HepG2 (cell line): ENCODE results near the gene MTO1. TPM values are rescaled to one million over a fixed set of nuclear protein-coding genes. Genes with fewer than 3 reads are reported as not detected.

Experiments
- AGO2 ChIP-seq: fragments of 200-400 bp; formaldehyde crosslinking; optimal IDR thresholded peaks from 2 replicates; pipeline ENCODE3; 2017; ENCODE audit warnings: mild to moderate bottlenecking, low read depth, low read length, moderate library complexity
- ATF7-NPFF ChIP-seq: sonication (generic); formaldehyde crosslinking; IDR thresholded peaks from 2 replicates; pipeline ENCODE4 v1.8.1; 2023; ENCODE audit warnings: mild to moderate bottlenecking, low read depth, missing genetic modification reagents, moderate library complexity
- MAZ ChIP-seq, 2 experiments: sonication (generic) in 1 of 2; formaldehyde crosslinking in 1 of 2; IDR thresholded peaks; 2 replicates each; pipeline versions ENCODE4 v1.5.0 to v1.6.1; 2012 to 2020; ENCODE audit warnings: low read depth in 2 of 2, mild to moderate bottlenecking in 2 of 2, borderline replicate concordance in 1 of 2, improper control_type of control experiment in 1 of 2, low read length in 1 of 2, missing genetic modification reagents in 1 of 2, moderate library complexity in 1 of 2
- SP2 ChIP-seq: sonication (generic); formaldehyde crosslinking; IDR thresholded peaks from 2 replicates; pipeline ENCODE4 v1.5.1; 2020; ENCODE audit warnings: mild to moderate bottlenecking, missing genetic modification reagents
- SRSF4 ChIP-seq: fragments of 200-400 bp; formaldehyde crosslinking; IDR thresholded peaks from one replicate; pipeline ENCODE4 v1.6.1; 2018; ENCODE audit warnings: mild to moderate bottlenecking, low read depth, low read length, moderate library complexity; ENCODE audit not compliant: poor library complexity, severe bottlenecking
- ZFP82 ChIP-seq: sonication (generic); formaldehyde crosslinking; IDR thresholded peaks from 2 replicates; pipeline ENCODE4 v1.5.1; 2020; ENCODE audit warnings: mild to moderate bottlenecking, missing genetic modification reagents, borderline replicate concordance
- ZNF33B ChIP-seq: sonication (generic); formaldehyde crosslinking; IDR thresholded peaks from 2 replicates; pipeline ENCODE4 v1.5.1; 2020; ENCODE audit warnings: mild to moderate bottlenecking, missing genetic modification reagents
- ZNF543 ChIP-seq: sonication (generic); formaldehyde crosslinking; IDR thresholded peaks from 2 replicates; pipeline ENCODE4 v1.4.0; 2020; ENCODE audit warnings: mild to moderate bottlenecking, missing genetic modification reagents
- ZNF747 ChIP-seq: sonication (generic); formaldehyde crosslinking; IDR thresholded peaks from 2 replicates; pipeline ENCODE4 v1.8.1; 2023; ENCODE audit warnings: missing genetic modification reagents, mild to moderate bottlenecking, borderline replicate concordance
- ZNF83 ChIP-seq: sonication (generic); formaldehyde crosslinking; IDR thresholded peaks from 2 replicates; pipeline ENCODE4 v1.4.0; 2020; ENCODE audit warnings: missing genetic modification reagents, mild to moderate bottlenecking, borderline replicate concordance
- ZZZ3 ChIP-seq: sonication (generic); formaldehyde crosslinking; IDR thresholded peaks from 2 replicates; pipeline ENCODE4 v1.4.0; 2020; ENCODE audit warnings: missing genetic modification reagents, mild to moderate bottlenecking, borderline replicate concordance
- polyA plus RNA-seq, 8 experiments: library from polyadenylated mRNA; depleted of rRNA in 3 of 8; stranded (reverse) in 7 of 8; unstranded in 1 of 8; fragments of >200 nt; fragmentation: Illumina TruSeq in 4 of 8; extraction: Trizol in 4 of 8; gene quantifications; 2 replicates each; pipeline versions ENCODE4 v1.2.1 to v1.2.3, GENCODE V29; 2011 to 2016; ENCODE audit warnings: low read depth in 4 of 8, missing spikeins in 1 of 8, mixed read lengths in 1 of 8; ENCODE audit not compliant: insufficient read depth in 1 of 8
- total RNA-seq, 5 experiments: library from RNA; depleted of rRNA; stranded (reverse); fragments of >200 nt; fragmentation: Illumina TruSeq; extraction: Trizol; gene quantifications; 2 replicates each; pipeline ENCODE4 v1.2.3, GENCODE V29; 2016; ENCODE audit warnings: low read depth in 1 of 5
- TF ChIP-seq, protein P1 (sequence below): IDR thresholded peaks from 2 replicates; pipeline ENCODE4 v1.6.1; 2016; ENCODE audit warnings: mild to moderate bottlenecking, missing biosample characterization, missing genetic modification reagents
- TF ChIP-seq, protein P2 (sequence below): IDR thresholded peaks from 2 replicates; pipeline ENCODE4 v1.6.1; 2018; ENCODE audit warnings: missing genetic modification reagents, mild to moderate bottlenecking, missing compliant biosample characterization
- TF ChIP-seq, protein P3 (sequence below): sonication (generic); formaldehyde crosslinking; IDR thresholded peaks from 2 replicates; pipeline ENCODE4 v1.4.0; 2020; ENCODE audit warnings: missing genetic modification reagents, borderline replicate concordance
- TF ChIP-seq, protein P4 (sequence below): sonication (generic); formaldehyde crosslinking; IDR thresholded peaks from 2 replicates; pipeline ENCODE4 v1.4.0; 2020; ENCODE audit warnings: mild to moderate bottlenecking, missing genetic modification reagents
- TF ChIP-seq, protein P5 (sequence below): sonication (generic); formaldehyde crosslinking; IDR thresholded peaks from 2 replicates; pipeline ENCODE4 v1.4.0; 2020; ENCODE audit warnings: missing genetic modification reagents

Gene MTO1
- total and polyA plus RNA-seq, 2 of the 13 experiments (the other 11 are each of a cell fraction or from before 2014, with no cell fraction given): 21.1 to 45.3 TPM

DNA sequence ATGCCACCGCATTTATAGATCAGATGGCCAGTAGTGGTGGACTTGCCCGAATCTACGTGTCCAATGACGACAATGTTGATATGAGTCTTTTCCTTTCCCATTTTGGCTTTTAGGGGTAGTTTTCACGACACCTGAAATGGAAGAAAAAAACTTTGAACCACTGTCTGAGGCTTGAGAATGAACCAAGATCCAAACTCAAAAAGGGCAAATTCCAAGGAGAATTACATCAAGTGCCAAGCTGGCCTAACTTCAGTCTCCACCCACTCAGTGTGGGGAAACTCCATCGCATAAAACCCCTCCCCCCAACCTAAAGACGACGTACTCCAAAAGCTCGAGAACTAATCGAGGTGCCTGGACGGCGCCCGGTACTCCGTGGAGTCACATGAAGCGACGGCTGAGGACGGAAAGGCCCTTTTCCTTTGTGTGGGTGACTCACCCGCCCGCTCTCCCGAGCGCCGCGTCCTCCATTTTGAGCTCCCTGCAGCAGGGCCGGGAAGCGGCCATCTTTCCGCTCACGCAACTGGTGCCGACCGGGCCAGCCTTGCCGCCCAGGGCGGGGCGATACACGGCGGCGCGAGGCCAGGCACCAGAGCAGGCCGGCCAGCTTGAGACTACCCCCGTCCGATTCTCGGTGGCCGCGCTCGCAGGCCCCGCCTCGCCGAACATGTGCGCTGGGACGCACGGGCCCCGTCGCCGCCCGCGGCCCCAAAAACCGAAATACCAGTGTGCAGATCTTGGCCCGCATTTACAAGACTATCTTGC is 58.6 kb downstream of the MTO1 start (continued):
- TF ChIP-seq SP2 (CRISPR knock-in tag): peak; percentile 49; the same call in 1 of the 2 replicates
- TF ChIP-seq, protein P1, sequence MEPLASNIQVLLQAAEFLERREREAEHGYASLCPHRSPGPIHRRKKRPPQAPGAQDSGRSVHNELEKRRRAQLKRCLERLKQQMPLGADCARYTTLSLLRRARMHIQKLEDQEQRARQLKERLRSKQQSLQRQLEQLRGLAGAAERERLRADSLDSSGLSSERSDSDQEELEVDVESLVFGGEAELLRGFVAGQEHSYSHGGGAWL: peak; percentile 9; the same call in 1 of the 2 replicates
- no peak for TF ChIP-seq ZNF33B (CRISPR knock-in tag)
- TF ChIP-seq AGO2: peak; percentile 100
- 0 out of 2 replicates have a peak, but pooled peaks have one; percentile 19 for TF ChIP-seq ZNF83 (CRISPR knock-in tag)
- TF ChIP-seq, protein P2, sequence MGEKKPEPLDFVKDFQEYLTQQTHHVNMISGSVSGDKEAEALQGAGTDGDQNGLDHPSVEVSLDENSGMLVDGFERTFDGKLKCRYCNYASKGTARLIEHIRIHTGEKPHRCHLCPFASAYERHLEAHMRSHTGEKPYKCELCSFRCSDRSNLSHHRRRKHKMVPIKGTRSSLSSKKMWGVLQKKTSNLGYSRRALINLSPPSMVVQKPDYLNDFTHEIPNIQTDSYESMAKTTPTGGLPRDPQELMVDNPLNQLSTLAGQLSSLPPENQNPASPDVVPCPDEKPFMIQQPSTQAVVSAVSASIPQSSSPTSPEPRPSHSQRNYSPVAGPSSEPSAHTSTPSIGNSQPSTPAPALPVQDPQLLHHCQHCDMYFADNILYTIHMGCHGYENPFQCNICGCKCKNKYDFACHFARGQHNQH: 0 out of 2 replicates have a peak, but pooled peaks have one; percentile 17
- TF ChIP-seq SRSF4: peak; percentile 93
- 0 out of 2 replicates have a peak, but pooled peaks have one; percentile 22 for TF ChIP-seq MAZ (IDR thresholded peaks at IDR 0.05; ENCODE audit: borderline replicate concordance, low read depth, low read length)
- no peak for TF ChIP-seq MAZ (CRISPR knock-in tag; IDR thresholded peaks at IDR 0.05; ENCODE audit: low read depth)
- TF ChIP-seq, protein P3, sequence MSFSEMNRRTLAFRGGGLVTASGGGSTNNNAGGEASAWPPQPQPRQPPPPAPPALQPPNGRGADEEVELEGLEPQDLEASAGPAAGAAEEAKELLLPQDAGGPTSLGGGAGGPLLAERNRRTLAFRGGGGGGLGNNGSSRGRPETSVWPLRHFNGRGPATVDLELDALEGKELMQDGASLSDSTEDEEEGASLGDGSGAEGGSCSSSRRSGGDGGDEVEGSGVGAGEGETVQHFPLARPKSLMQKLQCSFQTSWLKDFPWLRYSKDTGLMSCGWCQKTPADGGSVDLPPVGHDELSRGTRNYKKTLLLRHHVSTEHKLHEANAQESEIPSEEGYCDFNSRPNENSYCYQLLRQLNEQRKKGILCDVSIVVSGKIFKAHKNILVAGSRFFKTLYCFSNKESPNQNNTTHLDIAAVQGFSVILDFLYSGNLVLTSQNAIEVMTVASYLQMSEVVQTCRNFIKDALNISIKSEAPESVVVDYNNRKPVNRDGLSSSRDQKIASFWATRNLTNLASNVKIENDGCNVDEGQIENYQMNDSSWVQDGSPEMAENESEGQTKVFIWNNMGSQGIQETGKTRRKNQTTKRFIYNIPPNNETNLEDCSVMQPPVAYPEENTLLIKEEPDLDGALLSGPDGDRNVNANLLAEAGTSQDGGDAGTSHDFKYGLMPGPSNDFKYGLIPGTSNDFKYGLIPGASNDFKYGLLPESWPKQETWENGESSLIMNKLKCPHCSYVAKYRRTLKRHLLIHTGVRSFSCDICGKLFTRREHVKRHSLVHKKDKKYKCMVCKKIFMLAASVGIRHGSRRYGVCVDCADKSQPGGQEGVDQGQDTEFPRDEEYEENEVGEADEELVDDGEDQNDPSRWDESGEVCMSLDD (CRISPR knock-in tag): no peak
- 0 out of 2 replicates have a peak, but pooled peaks have one; percentile 35 for TF ChIP-seq ZZZ3 (CRISPR knock-in tag)
- no peak for TF ChIP-seq ZNF543 (CRISPR knock-in tag)
- peak; percentile 64 for TF ChIP-seq ZFP82
- TF ChIP-seq, protein P4, sequence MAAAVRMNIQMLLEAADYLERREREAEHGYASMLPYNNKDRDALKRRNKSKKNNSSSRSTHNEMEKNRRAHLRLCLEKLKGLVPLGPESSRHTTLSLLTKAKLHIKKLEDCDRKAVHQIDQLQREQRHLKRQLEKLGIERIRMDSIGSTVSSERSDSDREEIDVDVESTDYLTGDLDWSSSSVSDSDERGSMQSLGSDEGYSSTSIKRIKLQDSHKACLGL (CRISPR knock-in tag): peak; percentile 56; the same call in 1 of the 2 replicates
- no peak for TF ChIP-seq ATF7-NPFF
- 0 out of 2 replicates have a peak, but pooled peaks have one; percentile 22 for TF ChIP-seq ZNF747 (CRISPR knock-in tag)
- TF ChIP-seq, protein P5, sequence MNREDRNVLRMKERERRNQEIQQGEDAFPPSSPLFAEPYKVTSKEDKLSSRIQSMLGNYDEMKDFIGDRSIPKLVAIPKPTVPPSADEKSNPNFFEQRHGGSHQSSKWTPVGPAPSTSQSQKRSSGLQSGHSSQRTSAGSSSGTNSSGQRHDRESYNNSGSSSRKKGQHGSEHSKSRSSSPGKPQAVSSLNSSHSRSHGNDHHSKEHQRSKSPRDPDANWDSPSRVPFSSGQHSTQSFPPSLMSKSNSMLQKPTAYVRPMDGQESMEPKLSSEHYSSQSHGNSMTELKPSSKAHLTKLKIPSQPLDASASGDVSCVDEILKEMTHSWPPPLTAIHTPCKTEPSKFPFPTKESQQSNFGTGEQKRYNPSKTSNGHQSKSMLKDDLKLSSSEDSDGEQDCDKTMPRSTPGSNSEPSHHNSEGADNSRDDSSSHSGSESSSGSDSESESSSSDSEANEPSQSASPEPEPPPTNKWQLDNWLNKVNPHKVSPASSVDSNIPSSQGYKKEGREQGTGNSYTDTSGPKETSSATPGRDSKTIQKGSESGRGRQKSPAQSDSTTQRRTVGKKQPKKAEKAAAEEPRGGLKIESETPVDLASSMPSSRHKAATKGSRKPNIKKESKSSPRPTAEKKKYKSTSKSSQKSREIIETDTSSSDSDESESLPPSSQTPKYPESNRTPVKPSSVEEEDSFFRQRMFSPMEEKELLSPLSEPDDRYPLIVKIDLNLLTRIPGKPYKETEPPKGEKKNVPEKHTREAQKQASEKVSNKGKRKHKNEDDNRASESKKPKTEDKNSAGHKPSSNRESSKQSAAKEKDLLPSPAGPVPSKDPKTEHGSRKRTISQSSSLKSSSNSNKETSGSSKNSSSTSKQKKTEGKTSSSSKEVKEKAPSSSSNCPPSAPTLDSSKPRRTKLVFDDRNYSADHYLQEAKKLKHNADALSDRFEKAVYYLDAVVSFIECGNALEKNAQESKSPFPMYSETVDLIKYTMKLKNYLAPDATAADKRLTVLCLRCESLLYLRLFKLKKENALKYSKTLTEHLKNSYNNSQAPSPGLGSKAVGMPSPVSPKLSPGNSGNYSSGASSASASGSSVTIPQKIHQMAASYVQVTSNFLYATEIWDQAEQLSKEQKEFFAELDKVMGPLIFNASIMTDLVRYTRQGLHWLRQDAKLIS: peak; percentile 48
